DMS153 treated with DMSO at 0.1 percent for 48 hours (cell line): ENCODE results near the gene BTBD2.

ENCODE experiments used
- DNase-seq: peaks from one replicate; lab custom pipeline; 2025; ENCODE audit not compliant: unreplicated experiment; lab: John Stamatoyannopoulos, UW

BTBD2 gene

GRCh38 chr19:1967087-1967608, 48.4 kb downstream of the BTBD2 start:
- DNase-seq = no peak

GRCh38 chr19:1962674-1963073, 52.8 kb downstream of the BTBD2 start:
- DNase-seq = no peak

- no peak for DNase-seq
Measured at GRCh38 chr19:1961000-1961883, 54.3 kb downstream of the BTBD2 start.

DNA sequence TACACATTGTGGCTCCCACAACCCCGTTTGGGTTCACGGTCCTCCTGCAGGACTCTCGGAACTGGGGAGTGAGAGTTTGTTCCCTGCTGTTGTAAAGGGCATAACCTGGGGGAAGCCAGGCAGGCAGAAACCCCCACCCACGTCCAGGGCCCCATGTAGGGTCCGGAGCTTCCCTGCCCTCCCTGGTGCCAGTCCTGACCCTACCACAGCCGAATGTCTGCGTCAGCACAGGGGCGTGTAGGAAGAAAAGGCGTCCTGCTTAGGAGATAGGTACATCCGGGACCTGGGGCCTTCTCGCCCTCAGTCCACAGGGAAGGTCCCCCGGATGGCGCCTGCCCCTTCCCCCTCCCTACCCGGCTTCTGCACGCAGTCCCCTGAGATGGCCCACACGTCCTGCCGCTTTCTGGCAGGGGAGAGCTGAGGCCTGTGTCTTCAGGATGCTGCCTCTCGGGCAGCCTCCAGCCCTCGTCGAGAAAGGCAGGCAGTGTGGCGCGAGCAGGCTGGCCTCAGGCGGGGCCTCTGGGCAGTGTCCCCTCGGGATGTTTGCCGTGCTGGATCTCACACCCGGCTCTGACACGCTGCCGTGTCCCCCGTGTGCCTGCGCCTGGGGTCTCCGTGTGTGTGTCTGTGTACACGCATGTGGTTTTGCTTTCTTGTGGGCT, 55.5 kb downstream of the BTBD2 start:
- DNase-seq = no peak

- DNase-seq = no peak
Measured at GRCh38 chr19:1957562-1958248, 57.8 kb downstream of the BTBD2 start.

DNA sequence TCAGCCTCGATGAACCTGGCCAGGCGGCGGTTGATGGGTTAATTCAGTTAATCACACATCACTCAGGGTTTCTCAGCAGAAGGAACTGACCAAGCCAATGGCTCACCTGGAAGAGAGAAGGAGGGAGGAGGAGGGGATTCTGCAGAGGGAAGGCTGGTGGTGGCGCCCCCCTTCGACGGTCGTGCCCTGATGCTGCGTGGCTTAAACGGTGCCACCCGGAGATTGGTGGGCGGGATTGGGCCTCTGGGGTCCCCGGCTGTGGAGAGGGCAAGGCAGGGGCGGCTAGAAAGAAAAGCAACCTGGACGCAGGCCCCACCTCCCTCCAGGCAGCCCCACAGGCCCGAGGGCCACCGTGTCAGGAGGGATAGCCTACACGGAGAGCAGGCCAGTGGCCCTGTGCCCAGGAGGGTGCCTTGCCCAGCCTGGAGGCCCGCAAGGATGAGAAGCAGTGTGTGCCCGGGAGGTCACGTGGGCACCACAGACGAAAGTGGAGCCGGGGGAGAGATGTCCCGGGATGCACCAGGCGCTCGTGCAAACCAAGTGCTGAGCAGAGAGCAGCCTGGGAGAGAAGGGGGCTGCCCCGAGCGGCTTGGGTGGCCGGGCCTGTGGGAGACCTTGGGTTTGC, 58.5 kb downstream of the BTBD2 start:
- DNase-seq = no peak

DNA sequence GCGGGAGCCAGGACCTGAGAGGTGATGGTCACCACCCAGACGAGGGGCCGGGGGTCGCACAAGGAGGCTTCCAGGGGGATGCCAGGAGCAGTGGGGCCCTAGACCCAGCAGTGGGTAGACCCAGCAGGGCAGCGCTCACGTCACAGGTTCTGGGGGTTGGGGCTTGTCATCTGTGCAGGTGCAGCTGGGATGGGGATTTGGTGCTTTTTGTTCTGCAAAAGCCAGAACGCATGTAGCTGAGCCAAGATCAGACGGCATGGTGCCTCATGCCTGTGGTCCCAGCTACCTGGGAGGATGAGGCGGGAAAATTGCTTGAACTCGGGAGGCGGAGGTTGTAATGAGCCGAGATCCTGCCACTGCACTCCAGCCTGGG, 59.4 kb downstream of the BTBD2 start:
- DNase-seq = no peak

GRCh38 chr19:1955171-1956121, 60.1 kb downstream of the BTBD2 start:
- no peak for DNase-seq

- no peak for DNase-seq
Measured at GRCh38 chr19:1954532-1954933, 61.0 kb downstream of the BTBD2 start.

- DNase-seq = no peak
Measured at GRCh38 chr19:1953441-1954094, 61.9 kb downstream of the BTBD2 start.

GRCh38 chr19:1953037-1953436, 62.5 kb downstream of the BTBD2 start:
- DNase-seq = no peak

- no peak for DNase-seq
Measured at GRCh38 chr19:1952635-1953034, 62.9 kb downstream of the BTBD2 start.

DNA sequence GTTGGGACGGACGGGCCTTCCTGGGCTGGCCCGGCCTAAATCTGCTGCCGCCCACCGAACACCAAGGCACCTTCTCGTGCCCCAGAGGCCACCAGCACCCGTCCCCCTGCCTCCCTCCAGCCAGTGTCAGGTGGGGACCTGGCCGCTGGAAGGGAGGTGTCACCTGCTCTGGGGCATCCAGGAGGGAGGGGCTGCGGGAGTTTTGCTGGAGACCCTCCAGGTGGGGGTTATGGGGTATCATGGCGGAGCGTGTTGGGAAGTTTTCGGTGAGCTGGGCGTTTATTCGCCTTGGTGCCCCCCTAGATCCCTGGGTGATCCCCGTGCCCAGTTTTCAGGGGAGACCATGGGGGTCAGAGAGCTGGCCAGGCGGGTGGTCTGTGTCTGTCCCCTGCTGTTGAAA, 64.9 kb downstream of the BTBD2 start:
- no peak for DNase-seq

DNA sequence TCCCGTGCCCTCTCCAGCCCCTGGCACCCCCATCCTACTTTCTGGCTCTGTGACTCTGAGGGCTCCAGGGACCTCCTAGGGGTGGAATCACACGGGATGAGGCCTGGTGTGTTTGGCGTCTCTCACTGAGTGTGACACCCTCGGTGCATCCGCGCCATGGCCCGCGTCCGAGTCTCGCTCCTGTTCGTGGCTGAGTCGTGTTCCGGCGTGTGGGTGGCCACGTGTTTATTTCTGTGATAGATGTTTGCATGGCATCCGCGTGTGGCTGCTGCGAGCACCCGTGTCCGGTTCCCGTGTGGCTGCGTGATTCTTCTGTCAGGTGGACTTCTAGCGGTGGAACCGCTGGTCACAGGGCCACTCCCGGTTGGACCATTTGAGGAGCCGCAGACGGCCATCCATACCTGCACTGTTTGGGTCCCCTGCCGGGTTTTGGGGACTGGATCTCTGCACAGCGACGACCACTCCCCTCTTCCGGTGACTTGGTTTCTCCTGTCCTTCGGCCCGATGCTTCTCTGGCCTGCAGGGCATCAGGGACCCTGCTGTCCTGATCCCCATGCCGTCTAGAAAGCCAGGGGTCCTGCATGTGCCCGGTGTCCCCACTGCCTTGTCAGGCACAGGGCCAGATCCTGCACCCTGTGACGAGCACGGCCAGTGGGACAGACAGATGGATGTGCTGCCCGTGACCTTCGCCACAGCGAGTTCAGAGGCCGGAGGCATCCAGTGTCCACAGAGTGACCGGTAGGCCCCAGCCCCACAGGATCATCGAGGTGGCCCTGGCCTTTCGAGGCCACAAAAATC, 66.0 kb downstream of the BTBD2 start:
- no peak for DNase-seq

- no peak for DNase-seq
Measured at GRCh38 chr19:1947651-1948209, 67.8 kb downstream of the BTBD2 start.

DNA sequence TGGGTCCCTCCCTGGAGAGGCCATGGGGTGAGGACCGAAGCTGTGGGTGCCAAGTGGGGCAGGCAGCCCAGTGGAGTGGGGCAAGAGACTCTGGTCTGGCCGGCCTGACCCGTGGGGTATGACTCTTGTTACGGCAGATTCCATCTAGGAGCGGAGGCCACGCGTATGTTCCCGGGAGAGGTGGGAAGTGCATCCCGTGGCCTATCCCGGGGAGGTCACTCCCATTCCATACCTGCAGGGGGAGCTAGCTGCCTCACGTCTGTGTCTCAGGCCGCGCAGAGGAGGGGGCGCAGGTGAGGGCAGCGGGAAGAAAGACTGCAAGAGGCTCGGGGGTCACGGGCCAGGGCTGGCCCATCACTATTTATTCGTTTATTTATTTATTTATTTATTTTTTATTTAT, 69.6 kb downstream of the BTBD2 start:
- DNase-seq = no peak

GRCh38 chr19:1944916-1945561, 70.5 kb downstream of the BTBD2 start:
- no peak for DNase-seq
